ENCODE results near the gene SYT1.

DNA sequence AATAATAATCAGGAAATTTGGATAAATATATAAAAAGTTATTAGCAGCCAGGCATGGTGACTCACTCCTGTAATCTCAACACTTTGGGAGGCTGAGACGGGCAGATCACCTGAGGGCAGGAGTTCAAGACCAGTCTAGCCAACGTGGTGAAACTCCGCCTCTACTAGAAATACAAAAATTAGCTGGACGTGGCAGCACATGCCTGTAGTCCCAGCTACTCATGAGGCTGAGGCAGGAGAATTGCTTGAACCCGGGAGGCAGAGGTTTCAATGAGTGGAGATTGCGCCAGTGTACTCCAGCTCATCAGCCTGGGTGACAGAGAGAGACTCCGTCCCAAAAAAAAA lies 64.5 kb downstream of the SYT1 start:
- TF ChIP-seq, protein P1, sequence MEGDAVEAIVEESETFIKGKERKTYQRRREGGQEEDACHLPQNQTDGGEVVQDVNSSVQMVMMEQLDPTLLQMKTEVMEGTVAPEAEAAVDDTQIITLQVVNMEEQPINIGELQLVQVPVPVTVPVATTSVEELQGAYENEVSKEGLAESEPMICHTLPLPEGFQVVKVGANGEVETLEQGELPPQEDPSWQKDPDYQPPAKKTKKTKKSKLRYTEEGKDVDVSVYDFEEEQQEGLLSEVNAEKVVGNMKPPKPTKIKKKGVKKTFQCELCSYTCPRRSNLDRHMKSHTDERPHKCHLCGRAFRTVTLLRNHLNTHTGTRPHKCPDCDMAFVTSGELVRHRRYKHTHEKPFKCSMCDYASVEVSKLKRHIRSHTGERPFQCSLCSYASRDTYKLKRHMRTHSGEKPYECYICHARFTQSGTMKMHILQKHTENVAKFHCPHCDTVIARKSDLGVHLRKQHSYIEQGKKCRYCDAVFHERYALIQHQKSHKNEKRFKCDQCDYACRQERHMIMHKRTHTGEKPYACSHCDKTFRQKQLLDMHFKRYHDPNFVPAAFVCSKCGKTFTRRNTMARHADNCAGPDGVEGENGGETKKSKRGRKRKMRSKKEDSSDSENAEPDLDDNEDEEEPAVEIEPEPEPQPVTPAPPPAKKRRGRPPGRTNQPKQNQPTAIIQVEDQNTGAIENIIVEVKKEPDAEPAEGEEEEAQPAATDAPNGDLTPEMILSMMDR (IDR thresholded peaks at IDR 0.05), result no peak
- no peak for TF ChIP-seq POLR2A (IDR thresholded peaks at IDR 0.05)
- no peak for TF ChIP-seq POLR2AphosphoS5 (IDR thresholded peaks at IDR 0.05)
